WTC11 (cell line): ENCODE results near the gene TFPI2.

Experiments used
- CDX4 ChIP-seq: fragments of 250-450 bp; sonication (Bioruptor Pico); IDR thresholded peaks from 2 replicates; pipeline ENCODE4 v1.9.0; 2021; ENCODE audit warnings: moderate library complexity, mild to moderate bottlenecking, inconsistent platforms, borderline replicate concordance
- CREB1 ChIP-seq: sonication (generic); formaldehyde crosslinking; IDR thresholded peaks from 2 replicates; pipeline ENCODE4 v1.8.0; 2023; ENCODE audit warnings: mild to moderate bottlenecking, missing genetic modification reagents
- CREM ChIP-seq: sonication (generic); formaldehyde crosslinking; IDR thresholded peaks from 2 replicates; pipeline ENCODE4 v1.8.1; 2022; ENCODE audit warnings: mild to moderate bottlenecking, missing genetic modification reagents, moderate library complexity
- CTCF ChIP-seq: fragments of 200-600 bp; IDR thresholded peaks from 2 replicates; pipeline ENCODE4 v1.8.0; 2022; ENCODE audit warnings: antibody characterized with exemption
- ETV6 ChIP-seq: sonication (generic); formaldehyde crosslinking; IDR thresholded peaks from 2 replicates; pipeline ENCODE4 v1.8.1; 2022; ENCODE audit warnings: mild to moderate bottlenecking, missing genetic modification reagents
- FOXK1 ChIP-seq: sonication (generic); formaldehyde crosslinking; IDR thresholded peaks from 2 replicates; pipeline ENCODE4 v1.8.0; 2022; ENCODE audit warnings: mild to moderate bottlenecking, moderate library complexity, missing genetic modification reagents
- KAT7 ChIP-seq: sonication (generic); formaldehyde crosslinking; IDR thresholded peaks from 2 replicates; pipeline ENCODE4 v1.8.1; 2023; ENCODE audit warnings: missing genetic modification reagents, mild to moderate bottlenecking, borderline replicate concordance
- MLX ChIP-seq: sonication (generic); formaldehyde crosslinking; IDR thresholded peaks from 2 replicates; pipeline ENCODE4 v1.8.1; 2023; ENCODE audit warnings: mild to moderate bottlenecking, missing genetic modification reagents, moderate library complexity
- NR2C2 ChIP-seq: sonication (generic); formaldehyde crosslinking; IDR thresholded peaks from 2 replicates; pipeline ENCODE4 v1.8.0; 2022; ENCODE audit warnings: mild to moderate bottlenecking, missing genetic modification reagents
- PRDM15 ChIP-seq: sonication (generic); formaldehyde crosslinking; IDR thresholded peaks from 2 replicates; pipeline ENCODE4 v1.8.0; 2022; ENCODE audit warnings: missing genetic modification reagents
- SMAD3 ChIP-seq: sonication (generic); formaldehyde crosslinking; IDR thresholded peaks from 2 replicates; pipeline ENCODE4 v1.8.0; 2022; ENCODE audit warnings: missing genetic modification reagents, mild to moderate bottlenecking, borderline replicate concordance

- TF ChIP-seq CREM (CRISPR knock-in tag), result no peak
- TF ChIP-seq CTCF, result no peak
- no peak for TF ChIP-seq MLX
- no peak for TF ChIP-seq KAT7
- no peak for TF ChIP-seq FOXK1 (CRISPR knock-in tag)
- no peak for TF ChIP-seq CDX4
- TF ChIP-seq CREB1 (CRISPR knock-in tag), result no peak
- TF ChIP-seq SMAD3 (CRISPR knock-in tag), result no peak
- no peak for TF ChIP-seq PRDM15 (CRISPR knock-in tag)
- no peak for TF ChIP-seq NR2C2
- no peak for TF ChIP-seq ETV6 (CRISPR knock-in tag)
Observed at GRCh38 chr7:93894966-93895640, 4.5 kb upstream of the TFPI2 start.
